Osteocyte (in vitro differentiated cells): Measurements from ENCODE around the gene TMEM235. TPM values are rescaled to one million over a fixed set of nuclear protein-coding genes. Genes with fewer than 3 reads are reported as not detected.
A peak's percentile ranks its signal among the peaks of the same experiment; 100 is the strongest.

Source experiments
- DNase-seq: peaks from one replicate; pipeline ENCODE4 v3.0.0; 2021; ENCODE audit warnings: mixed read lengths; ENCODE audit not compliant: unreplicated experiment; ENCODE audit errors: extremely low spot score
- H3K27ac Mint-ChIP-seq: one replicate; pipeline ENCODE4 v1.8.0; 2021; ENCODE audit warnings: mild to moderate bottlenecking, mixed read lengths; ENCODE audit not compliant: unreplicated experiment
- H3K27me3 Mint-ChIP-seq: one replicate; pipeline ENCODE4 v1.8.0; 2021; ENCODE audit warnings: mixed read lengths; ENCODE audit not compliant: unreplicated experiment
- H3K36me3 Mint-ChIP-seq: one replicate; pipeline ENCODE4 v1.8.0; 2021; ENCODE audit warnings: mixed read lengths; ENCODE audit not compliant: unreplicated experiment
- H3K4me1 Mint-ChIP-seq: one replicate; pipeline ENCODE4 v1.8.0; 2021; ENCODE audit warnings: mixed read lengths; ENCODE audit not compliant: unreplicated experiment
- H3K4me3 Mint-ChIP-seq: one replicate; pipeline ENCODE4 v1.8.0; 2021; ENCODE audit warnings: mild to moderate bottlenecking, moderate library complexity, mixed read lengths; ENCODE audit not compliant: unreplicated experiment
- H3K9me3 Mint-ChIP-seq: one replicate; pipeline ENCODE4 v1.8.0; 2021; ENCODE audit warnings: mixed read lengths; ENCODE audit not compliant: unreplicated experiment
- CTCF ChIP-seq: fragments of 200-600 bp; sonication (generic); IDR thresholded peaks from 2 replicates; pipeline ENCODE4 v1.5.0; 2021; ENCODE audit warnings: antibody characterized with exemption, mild to moderate bottlenecking, moderate library complexity
- total RNA-seq: library from RNA; stranded (reverse); gene quantifications from 2 replicates; pipeline ENCODE4 v1.2.1, GENCODE V29; 2021

Gene TMEM235
- total RNA-seq, 1 donor from 2014 or later, result not detected

GRCh38 chr17:78268951-78269905, 37.8 kb downstream of the TMEM235 start:
- Mint-ChIP-seq H3K9me3 (no peaks in the 10 kb centered on the region), H3K27me3 (peaks cover 2% of the 10 kb centered on the region), H3K27ac (peak overlapping the region; percentile 78), H3K4me3 (peak overlapping the region; percentile 29), H3K36me3 (no peaks in the 10 kb centered on the region), H3K4me1 (peaks cover 40% of the 10 kb centered on the region)
- TF ChIP-seq CTCF, result no peak
- DNase-seq, result no peak

GRCh38 chr17:78269955-78270381, 38.5 kb downstream of the TMEM235 start:
- no peak for DNase-seq
- no peak overlapping the region for H3K4me3 Mint-ChIP-seq
- peaks cover 40% of the 10 kb centered on the region for H3K4me1 Mint-ChIP-seq

GRCh38 chr17:78271419-78272170, 40.2 kb downstream of the TMEM235 start:
- DNase-seq, result no peak
- Mint-ChIP-seq H3K4me1 (peaks cover 37% of the 10 kb centered on the region), H3K4me3 (no peak overlapping the region), H3K27ac (no peak overlapping the region), H3K27me3 (peaks cover 7% of the 10 kb centered on the region), H3K9me3 (no peaks in the 10 kb centered on the region), H3K36me3 (no peaks in the 10 kb centered on the region)
- no peak for TF ChIP-seq CTCF

More at GRCh38 chr17:78269955-78270381, 38.5 kb downstream of the TMEM235 start:
- peaks cover 2% of the 10 kb centered on the region for H3K27me3 Mint-ChIP-seq
- H3K36me3 Mint-ChIP-seq, result no peaks in the 10 kb centered on the region
- TF ChIP-seq CTCF, result no peak
- H3K27ac Mint-ChIP-seq, result peak overlapping the region; percentile 20
- H3K9me3 Mint-ChIP-seq, result no peaks in the 10 kb centered on the region

- Mint-ChIP-seq H3K4me3 (no peak overlapping the region), H3K36me3 (no peaks in the 10 kb centered on the region), H3K27me3 (peaks cover 7% of the 10 kb centered on the region), H3K4me1 (peaks cover 35% of the 10 kb centered on the region), H3K27ac (no peak overlapping the region), H3K9me3 (no peaks in the 10 kb centered on the region)
- no peak for DNase-seq
- no peak for TF ChIP-seq CTCF
Measured at GRCh38 chr17:78272181-78272913, 40.9 kb downstream of the TMEM235 start.
